AG04450 (cell line): ENCODE data around the gene MAD1L1. TPM values are rescaled to one million over a fixed set of nuclear protein-coding genes. Genes with fewer than 3 reads are reported as not detected.

ENCODE experiments used
- CTCF ChIA-PET: fragments of 300-600, 350-600 bp; formaldehyde crosslinking; extraction: SDS; loops from one replicate; lab custom pipeline; 2022; ENCODE audit warnings: antibody characterized with exemption, inconsistent platforms; lab: Charles Lee
- POLR2A ChIA-PET: fragments of 350-600 bp; formaldehyde crosslinking; extraction: SDS; loops from one replicate; lab custom pipeline; 2021; ENCODE audit warnings: antibody characterized with exemption, inconsistent platforms; lab: Yijun Ruan, JAX
- DNase-seq: peaks from one replicate; pipeline ENCODE4 v3.0.0-alpha.2; 2011; ENCODE audit warnings: low read depth, low spot score
- H3K27ac ChIP-seq: one replicate; pipeline ENCODE4 v1.5.1; 2012; ENCODE audit warnings: low read depth, low read length, control low read depth
- H3K27me3 ChIP-seq: one replicate; pipeline ENCODE4 v1.6.0; 2012; ENCODE audit warnings: low read length; ENCODE audit not compliant: control insufficient read depth, insufficient read depth
- H3K4me3 ChIP-seq: 2 replicates; pipeline ENCODE4 v1.5.1; 2011; ENCODE audit warnings: mild to moderate bottlenecking, low read depth, low read length, control low read depth
- H3K9me3 ChIP-seq: 2 replicates; pipeline ENCODE4 v1.5.1; 2012; ENCODE audit warnings: low read length; ENCODE audit not compliant: control insufficient read depth, insufficient read depth
- CTCF ChIP-seq: IDR thresholded peaks from 2 replicates; pipeline ENCODE4 v1.5.1; 2011; ENCODE audit warnings: low read depth, low read length, control low read depth, inconsistent platforms
- polyA plus RNA-seq: library from polyadenylated mRNA; depleted of rRNA; stranded (reverse); fragments of >200 nt; gene quantifications from 2 replicates; pipeline ENCODE4 v1.2.3, GENCODE V29; 2011

MAD1L1 gene
- polyA plus RNA-seq, 1 experiment = 11.9 TPM

- no peak for DNase-seq
- POLR2A ChIA-PET = no interaction called here
- Histone ChIP-seq H3K4me3 (no peak overlapping the region), H3K27ac (no peak overlapping the region), H3K27me3 (no peaks in the 10 kb centered on the region), H3K9me3 (no peaks in the 10 kb centered on the region)
- CTCF ChIA-PET = interaction anchor here (0.6 kb wide), 1 partner anchor 724 kb away, joined by 4 read pairs; no protein-coding TSS in a partner anchor
- TF ChIP-seq CTCF = no peak
These were observed 3.8 kb downstream of the MAD1L1 start for GRCh38 chr7:2228921-2229320.

- no peak for TF ChIP-seq CTCF
- H3K4me3 ChIP-seq = no peak overlapping the region
- CTCF ChIA-PET = no interaction called here
- DNase-seq = no peak
- no peaks in the 10 kb centered on the region for H3K27me3 ChIP-seq
- H3K9me3 ChIP-seq = no peaks in the 10 kb centered on the region
- H3K27ac ChIP-seq = no peak overlapping the region
- POLR2A ChIA-PET = no interaction called here
These were observed 5.0 kb downstream of the MAD1L1 start for GRCh38 chr7:2227699-2228098.

GRCh38 chr7:2225830-2226229, 6.9 kb downstream of the MAD1L1 start:
- ChIA-PET POLR2A (no interaction called here), CTCF (no interaction called here)
- Histone ChIP-seq H3K9me3 (no peaks in the 10 kb centered on the region), H3K27ac (no peak overlapping the region), H3K4me3 (no peak overlapping the region), H3K27me3 (no peaks in the 10 kb centered on the region)
- TF ChIP-seq CTCF = no peak
- DNase-seq = no peak

GRCh38 chr7:2225336-2225735, 7.4 kb downstream of the MAD1L1 start:
- Histone ChIP-seq H3K27ac (no peak overlapping the region), H3K4me3 (no peak overlapping the region), H3K27me3 (no peaks in the 10 kb centered on the region), H3K9me3 (no peaks in the 10 kb centered on the region)
- no peak for TF ChIP-seq CTCF
- DNase-seq = no peak
- POLR2A ChIA-PET = no interaction called here
- CTCF ChIA-PET = no interaction called here

- POLR2A ChIA-PET = no interaction called here
- no peak for TF ChIP-seq CTCF
- H3K4me3 ChIP-seq = no peak overlapping the region
- no peaks in the 10 kb centered on the region for H3K9me3 ChIP-seq
- H3K27me3 ChIP-seq = no peaks in the 10 kb centered on the region
- CTCF ChIA-PET = no interaction called here
- H3K27ac ChIP-seq = no peak overlapping the region
- no peak for DNase-seq
These were observed 7.8 kb downstream of the MAD1L1 start for GRCh38 chr7:2224934-2225333.
